IPS DF 19.7 (cell line): Measurements from ENCODE around the gene LIN7B.
"Not testable (repeated sequence)": the region's sequence is repeated elsewhere in the genome, so short reads cannot be mapped to it uniquely, and the experiment has no call there.

Experiments
- DNase-seq: peaks from one replicate; pipeline ENCODE4 v3.0.0-alpha.2; 2013; ENCODE audit warnings: low read depth, low spot score

Gene LIN7B

GRCh38 chr19:49113762-49114629 is at the start of gene LIN7B:
LIN7B (plus strand) TSS chr19:49114370; CDS start chr19:49114405, 35 bp downstream.
- no peak for DNase-seq

DNA sequence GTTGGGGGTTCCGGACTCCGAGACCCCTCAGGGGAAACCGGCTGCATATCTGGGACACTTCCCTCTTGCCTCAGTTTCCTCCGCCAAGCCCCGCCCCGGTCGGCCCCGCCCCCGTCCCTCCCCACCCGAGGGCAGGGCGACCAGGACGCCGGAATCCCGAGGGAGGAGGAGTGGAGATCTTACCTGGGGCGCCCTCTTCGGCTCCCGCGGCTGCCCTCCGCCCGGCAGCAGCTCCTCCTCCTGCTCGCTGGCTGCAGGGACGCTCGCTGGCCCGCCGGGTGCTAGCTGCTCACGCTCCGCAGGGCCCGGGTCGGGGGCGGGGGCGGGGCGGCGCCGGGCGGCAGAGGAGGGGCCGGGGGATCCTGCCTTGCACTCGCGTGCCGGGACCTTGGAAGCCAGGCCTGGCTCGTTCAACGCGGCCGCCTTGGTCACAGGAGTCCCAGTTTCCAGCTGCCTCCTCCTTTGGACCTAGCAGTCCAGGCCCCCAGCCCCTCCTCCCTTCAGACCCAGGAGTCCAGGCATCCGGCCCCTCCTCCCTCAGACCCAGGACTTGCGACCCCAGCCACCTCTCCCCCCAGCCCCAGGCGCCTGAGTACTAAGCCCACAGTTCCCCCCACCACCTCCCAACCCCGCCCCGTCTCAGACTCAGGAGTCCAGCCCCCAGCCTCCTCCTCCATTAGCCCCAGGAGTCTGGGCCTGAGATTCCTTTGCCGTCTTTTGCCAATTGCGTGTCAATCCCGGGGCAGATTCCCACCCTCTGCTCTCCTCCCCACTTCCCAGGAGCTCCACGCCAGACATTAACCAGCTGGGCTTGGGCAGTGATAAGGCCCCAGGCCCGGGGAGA is 49.2 kb upstream of the LIN7B start, which contains the start of gene NTF4:
NTF4 (minus strand) TSS at position 51 of the 844 bp plus-strand sequence. CDS start 2,821 bp downstream, outside the sequence.
- no peak for DNase-seq

DNA sequence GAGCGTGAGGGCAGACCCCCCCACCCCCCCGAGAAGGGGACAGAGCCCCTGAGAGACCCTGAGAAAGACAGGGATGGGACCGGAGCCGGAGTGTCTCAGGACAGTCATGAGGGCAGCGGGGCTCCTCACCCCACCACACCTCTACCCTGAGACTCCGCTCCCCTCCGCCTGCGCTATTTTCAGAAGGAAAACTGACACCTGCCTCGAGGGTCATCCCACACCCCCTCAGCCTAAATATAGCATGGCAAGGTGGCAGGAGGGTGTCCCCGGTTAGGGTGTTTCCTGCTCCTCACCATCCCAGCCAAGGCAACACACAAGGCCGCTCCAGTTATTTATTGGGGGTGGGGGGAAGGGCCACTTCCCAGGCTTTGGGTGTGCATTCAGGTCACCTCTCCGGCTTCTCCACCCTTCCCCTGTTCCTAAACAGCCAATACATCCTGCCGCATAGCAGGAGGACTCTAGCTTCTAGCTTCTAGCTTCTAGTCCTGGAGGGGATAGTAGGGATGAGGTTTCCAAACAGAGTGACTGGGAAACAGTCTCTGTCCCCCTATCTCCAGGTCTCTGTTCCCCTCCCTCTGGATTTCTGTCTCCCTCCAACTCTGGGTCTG is 48.2 kb upstream of the LIN7B start:
- no peak for DNase-seq

DNA sequence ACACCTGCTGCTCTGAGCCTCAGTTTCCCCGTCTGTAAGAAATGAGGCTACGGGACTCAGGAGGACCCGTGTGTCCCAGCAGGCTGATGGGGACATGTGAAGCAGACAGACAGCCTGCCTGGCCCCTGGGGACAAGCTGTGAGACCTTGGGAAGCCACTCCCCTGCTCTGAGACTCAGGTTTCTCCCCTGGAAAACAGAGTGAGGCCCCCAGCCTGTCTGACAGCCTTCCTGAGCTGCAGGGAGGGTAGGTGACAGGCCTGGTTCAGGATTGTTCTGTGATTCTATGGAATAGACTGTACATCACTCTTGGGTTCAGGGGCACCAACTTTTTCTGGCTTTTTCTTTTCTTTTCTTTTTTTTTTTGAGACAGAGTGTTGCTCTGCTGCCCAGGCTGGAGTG is 46.6 kb upstream of the LIN7B start:
- DNase-seq = no peak

GRCh38 chr19:49069026-49069425 is 45.1 kb upstream of the LIN7B start:
- no peak for DNase-seq

DNA sequence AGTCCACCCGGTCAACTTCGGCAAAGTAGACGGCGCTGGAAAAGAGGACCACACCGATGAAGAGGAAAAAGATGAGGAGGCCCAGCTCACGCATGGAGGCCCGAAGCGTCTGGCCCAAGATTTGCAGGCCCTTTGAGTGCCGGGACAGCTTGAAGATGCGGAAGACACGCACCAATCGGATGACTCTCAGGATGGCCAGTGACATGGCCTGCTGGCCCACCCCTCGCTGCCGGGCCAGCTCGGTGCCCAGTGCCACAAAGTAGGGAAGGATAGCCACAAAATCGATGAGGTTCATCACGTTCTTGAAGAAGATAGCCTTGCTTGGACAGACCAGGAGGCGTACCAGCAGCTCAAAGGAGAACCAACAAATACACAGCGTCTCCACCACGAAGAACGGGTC is 43.8 kb upstream of the LIN7B start:
- no peak for DNase-seq

DNA sequence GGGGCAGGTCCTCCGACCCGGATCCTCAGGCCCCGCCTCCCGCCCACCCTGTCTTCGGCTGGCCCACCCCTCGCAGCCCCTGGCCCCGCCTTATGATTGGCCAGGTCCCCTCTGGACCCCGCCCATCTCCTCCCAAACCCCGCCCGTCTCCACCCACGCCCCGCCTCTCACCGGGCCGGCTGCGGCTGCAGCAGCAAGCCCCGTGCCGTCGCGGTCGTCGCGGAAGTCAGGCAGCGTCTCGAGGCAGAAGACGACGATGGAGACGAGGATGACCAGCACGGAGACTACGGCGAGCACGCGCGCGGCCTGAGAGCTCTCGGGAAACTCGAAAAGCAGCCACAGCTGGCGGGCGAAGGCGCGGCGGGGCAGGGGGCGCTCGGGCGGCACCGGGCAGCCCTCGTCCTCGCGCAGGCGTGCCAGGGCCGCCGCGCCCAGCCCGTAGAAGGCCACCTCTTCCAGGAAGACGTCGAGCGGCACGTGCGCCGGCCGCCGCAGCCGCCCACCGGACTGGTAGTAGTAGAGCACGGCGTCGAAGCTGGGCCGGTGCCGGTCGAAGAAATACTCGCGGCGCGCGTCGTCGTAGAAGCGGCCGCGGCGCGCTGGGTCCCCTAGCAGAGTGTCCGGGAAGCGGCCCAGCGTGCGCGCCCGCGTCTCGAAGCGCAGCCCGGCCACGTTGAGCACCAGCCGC is 42.2 kb upstream of the LIN7B start:
- DNase-seq = no peak

- no peak for DNase-seq
Measured at GRCh38 chr19:49073514-49074378, 40.4 kb upstream of the LIN7B start.

DNA sequence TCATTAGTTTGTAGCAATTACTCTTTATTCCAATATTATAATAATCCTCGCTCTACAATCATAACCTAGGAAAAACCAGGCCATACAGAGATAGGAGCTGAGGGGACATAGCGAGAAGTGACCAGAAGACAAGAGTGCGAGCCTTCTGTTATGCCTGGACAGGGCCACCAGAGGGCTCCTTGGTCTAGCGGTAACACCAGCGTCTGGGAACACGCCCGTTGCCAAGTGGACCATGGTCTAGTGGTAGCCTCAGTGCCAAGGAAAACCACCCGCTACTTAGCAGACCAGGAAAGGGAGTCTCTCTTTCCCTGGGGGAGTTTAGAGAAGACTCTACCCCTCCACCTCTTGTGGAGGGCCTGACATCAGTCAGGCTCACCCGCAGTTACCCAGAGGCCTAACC is 39.3 kb upstream of the LIN7B start:
- DNase-seq = not testable (repeated sequence)

- no peak for DNase-seq
Measured at GRCh38 chr19:49080392-49080791, 33.8 kb upstream of the LIN7B start.

DNA sequence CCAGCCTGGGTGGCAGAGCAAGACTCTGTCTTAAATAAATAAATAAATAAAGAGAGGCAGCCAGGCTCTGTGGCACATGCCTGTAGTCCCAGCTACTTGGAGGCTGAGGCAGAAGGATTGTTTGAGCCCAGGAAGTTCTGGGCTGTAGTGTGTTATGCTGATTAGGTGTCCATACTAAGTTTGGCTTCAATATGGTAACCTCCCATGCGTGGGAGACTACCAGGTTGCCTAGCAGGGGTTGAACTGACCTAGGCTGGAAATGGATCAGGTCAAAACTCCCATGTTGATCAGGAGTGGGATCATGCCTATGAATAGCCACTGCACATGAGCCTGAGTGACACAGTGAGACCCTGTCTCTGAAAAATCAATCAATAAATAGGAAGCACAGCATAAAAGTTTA is 32.9 kb upstream of the LIN7B start:
- no peak for DNase-seq

- no peak for DNase-seq
Measured at GRCh38 chr19:49084206-49085019, 29.8 kb upstream of the LIN7B start.

DNA sequence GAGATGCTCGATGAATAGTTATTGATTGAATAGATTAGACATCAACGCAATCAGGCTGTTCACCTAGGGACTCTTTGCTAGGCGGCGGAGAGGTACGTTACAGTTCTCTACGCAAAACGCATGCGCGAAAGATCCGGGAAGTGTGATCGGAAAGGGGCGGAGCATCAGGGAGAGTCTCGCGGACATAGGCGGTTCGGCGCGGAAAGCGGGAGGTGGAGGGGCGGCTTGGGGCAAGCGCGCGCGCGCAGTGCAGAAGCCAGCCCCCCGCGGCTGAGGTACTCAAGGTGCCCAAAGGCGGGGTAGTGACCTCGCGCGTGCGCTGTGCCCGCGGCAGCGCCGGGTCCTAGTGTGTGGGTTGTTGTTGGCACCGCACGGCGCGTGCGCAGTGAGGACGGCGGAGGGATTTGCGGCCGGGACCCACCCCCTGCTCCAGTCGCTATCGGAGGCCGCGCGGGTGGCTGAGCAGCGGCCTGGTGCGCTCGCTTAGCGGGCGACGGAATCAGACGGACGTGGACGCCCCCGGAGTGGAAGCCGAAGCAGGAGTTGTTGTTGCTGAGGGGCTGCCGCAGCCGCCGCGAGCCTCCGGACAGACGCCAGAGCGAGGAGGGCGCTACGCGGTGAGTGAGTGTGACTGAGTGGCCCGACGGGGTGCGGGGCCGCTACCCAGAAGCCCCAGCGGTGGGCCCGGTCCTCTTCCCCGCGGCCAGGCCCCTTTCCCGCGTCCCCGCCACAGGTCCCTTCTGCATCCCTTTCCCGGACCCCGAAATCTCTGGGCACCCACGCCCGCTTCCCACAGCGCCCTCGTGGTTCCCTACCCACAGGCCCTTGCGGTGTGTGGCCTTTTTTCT is 28.9 kb upstream of the LIN7B start, which contains the start of gene SNRNP70:
SNRNP70 (plus strand) TSS at position 432 of the 848 bp plus-strand sequence. CDS start 964 bp downstream, outside the sequence.
- DNase-seq = peak; percentile 92

DNA sequence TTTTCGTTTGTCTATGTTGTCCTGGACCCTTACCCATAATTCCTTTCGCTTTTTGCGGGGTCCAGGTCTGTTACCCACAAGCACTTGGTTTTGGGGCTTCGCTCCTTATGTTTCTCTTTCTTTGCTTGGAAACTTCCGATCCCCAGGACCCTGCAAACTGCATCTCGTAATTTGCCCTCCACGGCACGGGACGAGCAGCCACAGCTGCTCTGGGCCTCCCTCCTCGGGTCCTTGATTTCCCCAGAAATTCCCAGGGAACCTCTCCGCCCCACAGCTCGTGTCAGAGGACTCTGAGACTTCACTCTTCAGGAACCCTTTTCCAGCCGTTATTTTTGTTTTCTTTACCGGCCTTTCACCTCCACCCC is 28.3 kb upstream of the LIN7B start:
- no peak for DNase-seq

DNA sequence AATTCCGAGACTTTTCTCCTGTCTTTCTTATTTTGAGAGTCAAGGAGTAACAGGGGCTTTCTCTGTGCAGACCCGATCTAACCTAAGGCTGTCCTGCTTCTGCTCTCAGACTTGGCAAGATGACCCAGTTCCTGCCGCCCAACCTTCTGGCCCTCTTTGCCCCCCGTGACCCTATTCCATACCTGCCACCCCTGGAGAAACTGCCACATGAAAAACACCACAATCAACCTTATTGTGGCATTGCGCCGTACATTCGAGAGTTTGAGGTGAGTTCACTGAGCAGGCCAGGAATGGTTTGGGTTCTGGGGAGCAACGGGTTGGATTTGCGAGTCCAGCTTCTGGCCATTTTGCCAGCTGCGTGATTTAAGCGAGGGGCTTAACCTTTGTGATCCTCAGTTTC is 27.9 kb upstream of the LIN7B start:
- no peak for DNase-seq

DNA sequence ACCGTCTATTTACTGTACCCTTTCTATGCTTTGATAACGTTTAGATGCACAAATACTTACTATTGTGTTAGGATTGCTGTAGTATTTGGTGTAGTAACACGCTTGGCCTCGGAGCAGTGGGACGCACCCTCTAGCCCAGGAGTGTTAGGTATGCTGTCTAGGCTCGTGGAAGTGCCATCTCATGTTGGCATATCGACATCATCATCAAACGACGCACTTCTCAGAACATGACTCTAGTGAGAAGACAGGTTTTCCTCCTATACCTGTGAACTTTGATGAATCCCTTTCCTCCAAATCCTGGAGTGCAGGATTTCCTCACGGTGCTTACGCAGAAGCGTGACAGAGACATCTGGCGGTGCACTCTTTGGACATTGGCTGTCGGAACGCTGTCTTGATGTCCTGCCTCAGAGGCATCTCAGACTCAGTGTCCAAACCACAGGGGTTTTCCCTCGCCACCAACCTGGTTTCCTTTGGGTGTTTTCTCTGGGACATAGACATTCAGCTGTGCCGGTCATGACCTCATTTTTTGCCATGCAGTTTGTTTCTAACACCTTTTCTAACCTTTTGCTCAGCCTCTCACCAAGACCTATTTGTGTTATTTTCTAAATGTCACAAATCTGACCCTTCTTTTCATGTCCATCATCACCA is 22.7 kb upstream of the LIN7B start:
- no peak for DNase-seq

GRCh38 chr19:49092686-49093085 is 21.5 kb upstream of the LIN7B start:
- DNase-seq = no peak
